Activated naive CD4-positive, alpha-beta T cell treated with anti-CD3 and anti-CD28 coated beads, Interleukin-2, amount 50 U/mL, for 24 hours (primary cell): ENCODE data around the gene PEA15.

Experiments used
- H3K27ac Mint-ChIP-seq: one replicate; pipeline ENCODE4 v1.8.0; 2021; ENCODE audit warnings: mild to moderate bottlenecking, mixed read lengths
- H3K27me3 Mint-ChIP-seq: one replicate; pipeline ENCODE4 v1.8.0; 2021; ENCODE audit warnings: mixed read lengths
- H3K36me3 Mint-ChIP-seq: one replicate; pipeline ENCODE4 v1.8.0; 2021; ENCODE audit warnings: mixed read lengths
- H3K4me1 Mint-ChIP-seq: one replicate; pipeline ENCODE4 v1.8.0; 2021; ENCODE audit warnings: mixed read lengths
- H3K4me3 Mint-ChIP-seq: one replicate; pipeline ENCODE4 v1.8.0; 2021; ENCODE audit warnings: mild to moderate bottlenecking, mixed read lengths
- H3K9me3 Mint-ChIP-seq: one replicate; pipeline ENCODE4 v1.8.0; 2021; ENCODE audit warnings: mixed read lengths

The PEA15 gene, protein sequence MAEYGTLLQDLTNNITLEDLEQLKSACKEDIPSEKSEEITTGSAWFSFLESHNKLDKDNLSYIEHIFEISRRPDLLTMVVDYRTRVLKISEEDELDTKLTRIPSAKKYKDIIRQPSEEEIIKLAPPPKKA

DNA sequence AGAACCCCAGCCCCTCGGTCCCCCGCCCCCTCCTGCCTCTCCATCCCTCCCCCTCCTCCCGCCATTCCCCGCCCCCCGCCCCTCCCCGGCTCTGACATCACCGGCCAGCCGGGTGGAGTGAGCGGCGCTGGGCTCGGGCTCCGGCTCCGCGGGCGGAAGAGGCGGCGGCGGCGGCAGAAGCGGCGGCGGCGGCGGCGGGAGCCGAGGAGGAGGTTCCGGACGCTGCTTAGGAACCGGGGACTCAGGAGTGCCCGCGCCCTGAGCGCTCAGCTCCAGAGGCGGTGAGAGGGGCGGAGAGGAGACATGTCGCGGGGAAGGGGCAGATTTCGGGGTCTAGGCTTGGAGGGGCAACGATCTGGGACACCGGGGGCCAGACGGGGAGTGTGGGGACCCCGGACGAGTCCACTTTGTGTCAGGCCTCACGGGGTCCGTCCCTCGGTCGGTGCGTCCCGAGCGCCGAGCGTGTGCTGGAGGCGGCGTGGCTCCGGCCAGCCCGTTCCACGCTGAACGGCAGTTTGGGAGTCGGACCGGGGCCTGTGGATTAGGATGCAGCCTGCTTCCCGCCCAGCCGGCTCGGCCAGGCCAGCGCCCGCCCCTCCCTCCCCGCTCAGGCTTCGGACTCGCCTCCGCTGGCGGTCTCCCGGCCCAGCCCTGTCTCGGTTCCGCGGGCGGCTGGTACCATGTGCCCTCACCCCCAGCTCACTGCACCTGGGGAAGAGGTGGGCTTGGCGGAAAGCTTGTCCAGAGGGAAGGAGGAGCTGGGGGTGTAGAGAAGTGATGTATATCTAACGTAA, at the start of gene PEA15:
TSS of gene PEA15 (plus strand) at position 143 of the 794 bp plus-strand sequence. CDS start 6,161 bp downstream, outside the sequence.
- Mint-ChIP-seq H3K9me3 (no peaks in the 10 kb centered on the region), H3K27ac (peak within 1 kb of the TSS; percentile 80), H3K4me3 (peak within 1 kb of the TSS; percentile 88), H3K27me3 (no peaks in the 10 kb centered on the region), H3K36me3 (peaks cover 5% of the 10 kb centered on the region), H3K4me1 (peaks cover 54% of the 10 kb centered on the region)

DNA sequence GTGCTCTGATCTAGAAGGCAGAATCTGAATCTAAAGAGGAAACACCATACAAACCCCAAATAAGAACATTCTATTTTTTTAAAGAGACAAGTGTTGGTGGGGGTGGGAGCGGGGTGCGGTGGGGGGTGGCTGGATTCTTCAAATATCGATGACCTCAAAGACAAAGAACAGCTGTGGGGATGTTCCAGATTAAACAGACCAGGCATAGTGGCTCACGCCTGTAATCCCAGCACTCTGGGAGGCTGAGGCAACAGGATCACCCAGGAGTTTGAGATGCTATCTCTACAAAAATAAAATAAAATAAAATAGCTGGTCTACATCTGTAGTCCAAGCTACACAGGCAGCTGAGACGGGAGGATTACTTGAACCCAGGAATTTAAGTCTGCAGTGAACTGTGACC, 48.8 kb upstream of the PEA15 start:
- H3K27ac Mint-ChIP-seq = no peak overlapping the region
- no peaks in the 10 kb centered on the region for H3K4me1 Mint-ChIP-seq
- H3K4me3 Mint-ChIP-seq = no peak overlapping the region

GRCh38 chr1:160157174-160157573, 48.0 kb upstream of the PEA15 start:
- Mint-ChIP-seq H3K9me3 (no peaks in the 10 kb centered on the region), H3K36me3 (no peaks in the 10 kb centered on the region), H3K27me3 (peaks cover 2% of the 10 kb centered on the region), H3K27ac (no peak overlapping the region), H3K4me3 (no peak overlapping the region), H3K4me1 (no peaks in the 10 kb centered on the region)

More for the DNA sequence above, 48.8 kb upstream of the PEA15 start:
- Mint-ChIP-seq H3K36me3 (no peaks in the 10 kb centered on the region), H3K9me3 (no peaks in the 10 kb centered on the region), H3K27me3 (peaks cover 2% of the 10 kb centered on the region)

GRCh38 chr1:160158031-160158430, 47.2 kb upstream of the PEA15 start:
- H3K36me3 Mint-ChIP-seq = no peaks in the 10 kb centered on the region
- H3K9me3 Mint-ChIP-seq = no peaks in the 10 kb centered on the region
- no peaks in the 10 kb centered on the region for H3K4me1 Mint-ChIP-seq
- peaks cover 2% of the 10 kb centered on the region for H3K27me3 Mint-ChIP-seq
- H3K4me3 Mint-ChIP-seq = no peak overlapping the region
- no peak overlapping the region for H3K27ac Mint-ChIP-seq

GRCh38 chr1:160158534-160158933, 46.6 kb upstream of the PEA15 start:
- peaks cover 2% of the 10 kb centered on the region for H3K27me3 Mint-ChIP-seq
- H3K27ac Mint-ChIP-seq = no peak overlapping the region
- H3K36me3 Mint-ChIP-seq = no peaks in the 10 kb centered on the region
- H3K4me3 Mint-ChIP-seq = no peak overlapping the region
- no peaks in the 10 kb centered on the region for H3K9me3 Mint-ChIP-seq
- H3K4me1 Mint-ChIP-seq = no peaks in the 10 kb centered on the region

DNA sequence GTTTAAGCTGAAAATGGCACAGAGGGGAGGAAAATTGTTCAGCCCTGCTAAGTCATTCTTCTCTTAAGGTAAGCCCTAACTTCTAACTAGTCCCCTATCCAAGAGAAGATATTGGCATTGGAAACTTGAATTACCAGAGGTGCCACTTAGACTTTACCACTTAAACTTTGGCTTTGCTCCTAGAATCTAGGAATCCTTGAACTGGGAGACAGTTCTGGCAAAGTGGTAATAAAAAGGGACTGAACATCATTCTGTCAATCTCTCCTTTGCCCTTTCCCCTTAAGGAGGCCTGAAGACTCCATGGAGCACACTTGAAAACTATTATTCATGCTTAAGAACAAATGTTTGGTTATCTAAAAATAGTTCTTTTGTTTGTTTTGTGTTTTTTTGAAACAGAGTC, 45.3 kb upstream of the PEA15 start:
- Mint-ChIP-seq H3K27me3 (peaks cover 3% of the 10 kb centered on the region), H3K4me1 (no peaks in the 10 kb centered on the region), H3K9me3 (no peaks in the 10 kb centered on the region), H3K36me3 (no peaks in the 10 kb centered on the region), H3K27ac (no peak overlapping the region), H3K4me3 (no peak overlapping the region)

GRCh38 chr1:160161965-160162705, 43.0 kb upstream of the PEA15 start:
- Mint-ChIP-seq H3K4me1 (no peaks in the 10 kb centered on the region), H3K9me3 (no peaks in the 10 kb centered on the region), H3K36me3 (no peaks in the 10 kb centered on the region), H3K4me3 (no peak overlapping the region), H3K27me3 (peaks cover 3% of the 10 kb centered on the region), H3K27ac (no peak overlapping the region)

DNA sequence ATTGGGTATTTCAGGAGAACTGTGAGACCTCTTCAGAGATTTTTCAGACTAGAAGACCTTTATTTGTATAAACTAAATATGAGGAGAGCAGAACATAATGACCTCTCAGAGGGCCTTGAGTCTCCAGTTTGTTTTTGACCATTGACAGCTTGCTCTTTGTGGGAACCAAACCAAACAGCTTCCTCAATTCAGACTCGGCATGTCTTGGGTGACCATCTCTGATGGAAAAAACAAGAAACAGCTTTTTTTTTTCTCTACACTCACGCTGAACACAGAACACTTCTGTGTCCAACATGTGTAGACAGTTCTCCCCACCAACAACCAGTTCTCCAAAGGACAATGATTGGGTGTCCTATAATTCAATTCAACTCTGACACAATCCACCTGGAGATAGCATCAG, 42.3 kb upstream of the PEA15 start:
- Mint-ChIP-seq H3K4me1 (no peaks in the 10 kb centered on the region), H3K9me3 (no peaks in the 10 kb centered on the region), H3K4me3 (no peak overlapping the region), H3K27me3 (peaks cover 3% of the 10 kb centered on the region), H3K36me3 (no peaks in the 10 kb centered on the region), H3K27ac (no peak overlapping the region)

- H3K27me3 Mint-ChIP-seq = peaks cover 3% of the 10 kb centered on the region
- no peaks in the 10 kb centered on the region for H3K4me1 Mint-ChIP-seq
- H3K36me3 Mint-ChIP-seq = no peaks in the 10 kb centered on the region
- no peak overlapping the region for H3K27ac Mint-ChIP-seq
- H3K9me3 Mint-ChIP-seq = no peaks in the 10 kb centered on the region
- no peak overlapping the region for H3K4me3 Mint-ChIP-seq
Measured at GRCh38 chr1:160163615-160164014, 41.6 kb upstream of the PEA15 start.

GRCh38 chr1:160164121-160164520, 41.1 kb upstream of the PEA15 start:
- peaks cover 3% of the 10 kb centered on the region for H3K27me3 Mint-ChIP-seq
- H3K27ac Mint-ChIP-seq = no peak overlapping the region
- no peaks in the 10 kb centered on the region for H3K36me3 Mint-ChIP-seq
- peaks cover 2% of the 10 kb centered on the region for H3K4me1 Mint-ChIP-seq
- no peaks in the 10 kb centered on the region for H3K9me3 Mint-ChIP-seq
- no peak overlapping the region for H3K4me3 Mint-ChIP-seq

GRCh38 chr1:160166166-160166868, 38.9 kb upstream of the PEA15 start:
- H3K4me3 Mint-ChIP-seq = no peak overlapping the region
- no peaks in the 10 kb centered on the region for H3K9me3 Mint-ChIP-seq
- H3K36me3 Mint-ChIP-seq = no peaks in the 10 kb centered on the region
- H3K4me1 Mint-ChIP-seq = peaks cover 9% of the 10 kb centered on the region
- peaks cover 3% of the 10 kb centered on the region for H3K27me3 Mint-ChIP-seq
- no peak overlapping the region for H3K27ac Mint-ChIP-seq

GRCh38 chr1:160167056-160167455, 38.1 kb upstream of the PEA15 start:
- H3K9me3 Mint-ChIP-seq = no peaks in the 10 kb centered on the region
- H3K27ac Mint-ChIP-seq = no peak overlapping the region
- H3K4me1 Mint-ChIP-seq = peaks cover 9% of the 10 kb centered on the region
- peaks cover 3% of the 10 kb centered on the region for H3K27me3 Mint-ChIP-seq
- no peak overlapping the region for H3K4me3 Mint-ChIP-seq
- H3K36me3 Mint-ChIP-seq = no peaks in the 10 kb centered on the region

GRCh38 chr1:160167580-160167979, 37.6 kb upstream of the PEA15 start:
- Mint-ChIP-seq H3K9me3 (no peaks in the 10 kb centered on the region), H3K4me3 (no peak overlapping the region), H3K27me3 (peaks cover 3% of the 10 kb centered on the region), H3K4me1 (peaks cover 9% of the 10 kb centered on the region), H3K36me3 (no peaks in the 10 kb centered on the region), H3K27ac (no peak overlapping the region)

DNA sequence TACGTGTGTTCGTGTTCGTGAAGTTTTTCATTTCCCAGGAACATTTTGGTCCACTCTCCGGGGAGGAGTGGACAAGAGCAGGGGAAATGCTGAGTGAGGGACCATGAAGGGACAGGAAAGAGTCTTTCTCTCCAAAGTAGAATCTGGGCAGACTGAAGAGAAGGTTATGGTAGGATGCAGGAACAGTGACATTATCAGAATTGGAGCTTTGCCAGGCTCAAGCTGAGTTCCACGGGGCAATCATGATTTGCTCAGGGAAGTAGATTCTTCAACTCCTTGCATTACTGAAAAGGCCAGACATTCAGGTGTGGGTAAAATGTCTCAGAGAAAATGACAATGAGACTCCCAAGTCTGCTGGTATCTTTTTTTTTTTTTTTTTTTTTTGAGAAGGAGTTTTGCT, 37.2 kb upstream of the PEA15 start:
- H3K9me3 Mint-ChIP-seq = no peaks in the 10 kb centered on the region

DNA sequence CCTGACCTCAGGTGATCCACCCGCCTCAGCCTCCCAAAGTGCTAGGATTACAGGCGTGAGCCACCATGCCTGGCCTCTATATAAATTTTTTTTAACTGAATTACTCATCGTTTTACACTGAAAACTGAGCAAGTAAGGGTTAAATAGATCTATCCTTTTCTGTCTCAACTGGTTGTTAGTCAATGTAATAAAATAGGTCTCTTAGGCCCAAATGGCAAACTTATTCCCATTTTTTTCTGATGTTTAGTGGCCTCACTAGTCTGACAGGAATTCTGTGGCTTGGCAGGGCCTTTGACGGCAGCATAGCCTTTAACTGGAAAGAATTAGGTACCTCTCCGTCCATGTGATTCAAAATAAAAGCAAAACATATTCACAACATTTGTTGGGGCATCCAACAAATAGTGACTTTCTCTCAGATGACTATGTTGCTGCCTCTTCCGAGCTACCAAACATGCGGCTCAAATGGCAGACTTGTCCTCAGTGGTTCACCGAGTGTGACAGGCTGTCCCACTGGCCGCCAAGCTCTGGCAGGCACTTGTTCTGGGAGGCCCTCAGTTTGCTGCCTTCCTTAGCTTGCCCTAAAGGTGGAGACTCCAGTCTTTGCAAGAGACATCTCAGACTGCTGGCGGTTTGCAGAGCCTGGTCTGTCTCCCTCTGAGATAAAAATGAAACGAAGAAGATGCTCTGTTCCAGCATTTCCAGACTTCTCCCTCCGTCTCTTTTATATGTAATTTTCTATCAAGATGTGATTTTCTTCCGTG, 36.4 kb upstream of the PEA15 start:
- H3K9me3 Mint-ChIP-seq = no peaks in the 10 kb centered on the region
- no peak overlapping the region for H3K4me3 Mint-ChIP-seq
- no peak overlapping the region for H3K27ac Mint-ChIP-seq
- peaks cover 9% of the 10 kb centered on the region for H3K4me1 Mint-ChIP-seq
- H3K36me3 Mint-ChIP-seq = no peaks in the 10 kb centered on the region
- peaks cover 2% of the 10 kb centered on the region for H3K27me3 Mint-ChIP-seq

More for the DNA sequence above, 37.2 kb upstream of the PEA15 start:
- H3K4me1 Mint-ChIP-seq = peaks cover 9% of the 10 kb centered on the region
- H3K4me3 Mint-ChIP-seq = no peak overlapping the region
- H3K27me3 Mint-ChIP-seq = peaks cover 3% of the 10 kb centered on the region
- H3K27ac Mint-ChIP-seq = no peak overlapping the region
- H3K36me3 Mint-ChIP-seq = no peaks in the 10 kb centered on the region
